ENCODE results near the gene SAFB2.

DNA sequence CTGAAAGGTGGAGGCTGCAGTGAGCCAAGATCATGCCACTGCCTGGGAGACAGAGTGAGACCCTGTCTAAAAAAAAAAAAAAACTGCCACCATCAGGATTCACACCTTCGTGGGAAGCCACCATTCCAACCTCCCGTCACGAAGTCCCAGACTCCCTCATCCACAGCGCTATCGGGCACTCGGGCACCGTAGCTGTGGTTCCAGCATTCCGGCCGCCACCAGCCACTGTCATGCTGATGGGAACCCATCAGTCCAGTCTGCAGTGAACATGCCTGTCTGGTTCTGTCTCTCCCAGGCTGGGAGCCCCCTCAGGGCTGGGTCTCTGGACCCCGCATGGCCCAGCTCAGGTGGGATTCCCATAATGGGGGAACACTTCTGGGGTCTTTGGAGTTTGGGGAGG, 82.4 kb downstream of the SAFB2 start:
- TF ChIP-seq, protein P1, sequence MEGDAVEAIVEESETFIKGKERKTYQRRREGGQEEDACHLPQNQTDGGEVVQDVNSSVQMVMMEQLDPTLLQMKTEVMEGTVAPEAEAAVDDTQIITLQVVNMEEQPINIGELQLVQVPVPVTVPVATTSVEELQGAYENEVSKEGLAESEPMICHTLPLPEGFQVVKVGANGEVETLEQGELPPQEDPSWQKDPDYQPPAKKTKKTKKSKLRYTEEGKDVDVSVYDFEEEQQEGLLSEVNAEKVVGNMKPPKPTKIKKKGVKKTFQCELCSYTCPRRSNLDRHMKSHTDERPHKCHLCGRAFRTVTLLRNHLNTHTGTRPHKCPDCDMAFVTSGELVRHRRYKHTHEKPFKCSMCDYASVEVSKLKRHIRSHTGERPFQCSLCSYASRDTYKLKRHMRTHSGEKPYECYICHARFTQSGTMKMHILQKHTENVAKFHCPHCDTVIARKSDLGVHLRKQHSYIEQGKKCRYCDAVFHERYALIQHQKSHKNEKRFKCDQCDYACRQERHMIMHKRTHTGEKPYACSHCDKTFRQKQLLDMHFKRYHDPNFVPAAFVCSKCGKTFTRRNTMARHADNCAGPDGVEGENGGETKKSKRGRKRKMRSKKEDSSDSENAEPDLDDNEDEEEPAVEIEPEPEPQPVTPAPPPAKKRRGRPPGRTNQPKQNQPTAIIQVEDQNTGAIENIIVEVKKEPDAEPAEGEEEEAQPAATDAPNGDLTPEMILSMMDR (IDR thresholded peaks at IDR 0.05 in 2 of 3, conservative IDR thresholded peaks at IDR 0.05 in 1 of 3; ENCODE audit: insufficient read depth in 2 of 3, low read depth in 1 of 3, low read length in 3 of 3) = no peak
- TF ChIP-seq ZNF239 (CRISPR knock-in tag; IDR thresholded peaks at IDR 0.05) = no peak
- TF ChIP-seq EZH2 (IDR thresholded peaks at IDR 0.05; ENCODE audit: borderline replicate concordance, low read depth, low read length) = no peak
- no peak for TF ChIP-seq POLR2A (conservative IDR thresholded peaks at IDR 0.05)
- TF ChIP-seq ZNF644 (tag; IDR thresholded peaks at IDR 0.05; ENCODE audit: low read depth) = no peak
- TF ChIP-seq, protein P2, sequence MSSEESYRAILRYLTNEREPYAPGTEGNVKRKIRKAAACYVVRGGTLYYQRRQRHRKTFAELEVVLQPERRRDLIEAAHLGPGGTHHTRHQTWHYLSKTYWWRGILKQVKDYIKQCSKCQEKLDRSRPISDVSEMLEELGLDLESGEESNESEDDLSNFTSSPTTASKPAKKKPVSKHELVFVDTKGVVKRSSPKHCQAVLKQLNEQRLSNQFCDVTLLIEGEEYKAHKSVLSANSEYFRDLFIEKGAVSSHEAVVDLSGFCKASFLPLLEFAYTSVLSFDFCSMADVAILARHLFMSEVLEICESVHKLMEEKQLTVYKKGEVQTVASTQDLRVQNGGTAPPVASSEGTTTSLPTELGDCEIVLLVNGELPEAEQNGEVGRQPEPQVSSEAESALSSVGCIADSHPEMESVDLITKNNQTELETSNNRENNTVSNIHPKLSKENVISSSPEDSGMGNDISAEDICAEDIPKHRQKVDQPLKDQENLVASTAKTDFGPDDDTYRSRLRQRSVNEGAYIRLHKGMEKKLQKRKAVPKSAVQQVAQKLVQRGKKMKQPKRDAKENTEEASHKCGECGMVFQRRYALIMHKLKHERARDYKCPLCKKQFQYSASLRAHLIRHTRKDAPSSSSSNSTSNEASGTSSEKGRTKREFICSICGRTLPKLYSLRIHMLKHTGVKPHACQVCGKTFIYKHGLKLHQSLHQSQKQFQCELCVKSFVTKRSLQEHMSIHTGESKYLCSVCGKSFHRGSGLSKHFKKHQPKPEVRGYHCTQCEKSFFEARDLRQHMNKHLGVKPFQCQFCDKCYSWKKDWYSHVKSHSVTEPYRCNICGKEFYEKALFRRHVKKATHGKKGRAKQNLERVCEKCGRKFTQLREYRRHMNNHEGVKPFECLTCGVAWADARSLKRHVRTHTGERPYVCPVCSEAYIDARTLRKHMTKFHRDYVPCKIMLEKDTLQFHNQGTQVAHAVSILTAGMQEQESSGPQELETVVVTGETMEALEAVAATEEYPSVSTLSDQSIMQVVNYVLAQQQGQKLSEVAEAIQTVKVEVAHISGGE (CRISPR knock-in tag; IDR thresholded peaks at IDR 0.05) = no peak
- TF ChIP-seq POLR2AphosphoS5 (IDR thresholded peaks at IDR 0.05; ENCODE audit: control insufficient read depth, insufficient read depth, low read depth, low read length) = no peak
- no peak for TF ChIP-seq PHF8 (IDR thresholded peaks at IDR 0.05; ENCODE audit: borderline replicate concordance, low read length)
- TF ChIP-seq, protein P3, sequence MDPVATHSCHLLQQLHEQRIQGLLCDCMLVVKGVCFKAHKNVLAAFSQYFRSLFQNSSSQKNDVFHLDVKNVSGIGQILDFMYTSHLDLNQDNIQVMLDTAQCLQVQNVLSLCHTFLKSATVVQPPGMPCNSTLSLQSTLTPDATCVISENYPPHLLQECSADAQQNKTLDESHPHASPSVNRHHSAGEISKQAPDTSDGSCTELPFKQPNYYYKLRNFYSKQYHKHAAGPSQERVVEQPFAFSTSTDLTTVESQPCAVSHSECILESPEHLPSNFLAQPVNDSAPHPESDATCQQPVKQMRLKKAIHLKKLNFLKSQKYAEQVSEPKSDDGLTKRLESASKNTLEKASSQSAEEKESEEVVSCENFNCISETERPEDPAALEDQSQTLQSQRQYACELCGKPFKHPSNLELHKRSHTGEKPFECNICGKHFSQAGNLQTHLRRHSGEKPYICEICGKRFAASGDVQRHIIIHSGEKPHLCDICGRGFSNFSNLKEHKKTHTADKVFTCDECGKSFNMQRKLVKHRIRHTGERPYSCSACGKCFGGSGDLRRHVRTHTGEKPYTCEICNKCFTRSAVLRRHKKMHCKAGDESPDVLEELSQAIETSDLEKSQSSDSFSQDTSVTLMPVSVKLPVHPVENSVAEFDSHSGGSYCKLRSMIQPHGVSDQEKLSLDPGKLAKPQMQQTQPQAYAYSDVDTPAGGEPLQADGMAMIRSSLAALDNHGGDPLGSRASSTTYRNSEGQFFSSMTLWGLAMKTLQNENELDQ (CRISPR knock-in tag; IDR thresholded peaks at IDR 0.05; ENCODE audit: borderline replicate concordance) = no peak
- no peak for TF ChIP-seq ZNF311 (CRISPR knock-in tag; IDR thresholded peaks at IDR 0.05)

Data from K562 (cell line).